H9 (cell line): ENCODE data around the gene PANK2. TPM values are rescaled to one million over a fixed set of nuclear protein-coding genes. Genes with fewer than 3 reads are reported as not detected.

ENCODE experiments used
- DNase-seq: peaks from one replicate; pipeline ENCODE4 v3.0.0-alpha.2; 2017
- H2AFZ ChIP-seq: one replicate; pipeline ENCODE4 v1.6.1; 2013; ENCODE audit warnings: mild to moderate bottlenecking, low read length, control low read depth, moderate library complexity
- H2AK5ac ChIP-seq: 2 replicates; pipeline ENCODE4 v1.6.1; 2013; ENCODE audit warnings: low read length, control low read depth, mixed read lengths; ENCODE audit not compliant: insufficient read length
- H2BK120ac ChIP-seq: one replicate; pipeline ENCODE4 v1.6.1; 2013; ENCODE audit warnings: low read depth, mild to moderate bottlenecking, low read length, control low read depth, inconsistent platforms; ENCODE audit not compliant: poor library complexity, severe bottlenecking
- H2BK12ac ChIP-seq: 2 replicates; pipeline ENCODE4 v1.6.1; 2013; ENCODE audit warnings: low read length, control low read depth, mixed read lengths, low read depth; ENCODE audit not compliant: insufficient read length
- H2BK15ac ChIP-seq: 2 replicates; pipeline ENCODE4 v1.6.1; 2013; ENCODE audit warnings: low read depth, low read length, control low read depth
- H2BK20ac ChIP-seq: one replicate; pipeline ENCODE4 v1.6.1; 2013; ENCODE audit warnings: low read depth, mild to moderate bottlenecking, low read length, control low read depth, inconsistent platforms; ENCODE audit not compliant: poor library complexity, severe bottlenecking
- H2BK5ac ChIP-seq: 2 replicates; pipeline ENCODE4 v1.6.1; 2013; ENCODE audit warnings: low read length, control low read depth, mixed read lengths; ENCODE audit not compliant: insufficient read length
- H3K14ac ChIP-seq: 2 replicates; pipeline ENCODE4 v1.6.1; 2013; ENCODE audit warnings: low read length, control low read depth; ENCODE audit not compliant: insufficient read depth
- H3K18ac ChIP-seq: 2 replicates; pipeline ENCODE4 v1.6.1; 2013; ENCODE audit warnings: low read depth, mild to moderate bottlenecking, mixed read lengths, low read length, control low read depth; ENCODE audit not compliant: insufficient read length
- H3K23ac ChIP-seq: 2 replicates; pipeline ENCODE4 v1.6.1; 2013; ENCODE audit warnings: low read length, control low read depth, mixed read lengths, low read depth; ENCODE audit not compliant: insufficient read length
- H3K23me2 ChIP-seq: 2 replicates; pipeline ENCODE4 v1.6.1; 2013; ENCODE audit warnings: low read depth, mild to moderate bottlenecking, mixed read lengths, low read length, control low read depth; ENCODE audit not compliant: insufficient read length, poor library complexity, severe bottlenecking
- H3K27ac ChIP-seq: 2 replicates; pipeline ENCODE4 v1.5.1; 2013; ENCODE audit warnings: low read length, control low read depth, mixed read lengths, low read depth; ENCODE audit not compliant: insufficient read length
- H3K27me3 ChIP-seq: 2 replicates; pipeline ENCODE4 v1.6.1; 2013; ENCODE audit warnings: low read length, control low read depth, inconsistent platforms; ENCODE audit not compliant: insufficient read depth
- H3K4ac ChIP-seq: 2 replicates; pipeline ENCODE4 v1.6.1; 2013; ENCODE audit warnings: low read depth, mild to moderate bottlenecking, control low read depth, inconsistent platforms, low read length, moderate library complexity
- H3K4me1 ChIP-seq: 2 replicates; pipeline ENCODE4 v1.6.1; 2013; ENCODE audit warnings: low read length, control low read depth, inconsistent platforms; ENCODE audit not compliant: insufficient read depth
- H3K4me2 ChIP-seq: 2 replicates; pipeline ENCODE4 v1.6.1; 2013; ENCODE audit warnings: low read length, control low read depth, mixed read lengths; ENCODE audit not compliant: insufficient read length, insufficient read depth
- H3K56ac ChIP-seq: 2 replicates; pipeline ENCODE4 v1.6.1; 2013; ENCODE audit warnings: low read depth, mild to moderate bottlenecking, mixed read lengths, low read length, control low read depth; ENCODE audit not compliant: insufficient read length
- H3K79me1 ChIP-seq: 2 replicates; pipeline ENCODE4 v1.6.1; 2013; ENCODE audit warnings: low read depth, mild to moderate bottlenecking, moderate library complexity, low read length, control low read depth, inconsistent platforms; ENCODE audit not compliant: insufficient read depth, poor library complexity, severe bottlenecking
- H3K79me2 ChIP-seq: 2 replicates; pipeline ENCODE4 v1.6.1; 2013; ENCODE audit warnings: low read length, control low read depth, inconsistent platforms; ENCODE audit not compliant: insufficient read depth
- H3K9ac ChIP-seq: 2 replicates; pipeline ENCODE4 v1.6.1; 2013; ENCODE audit warnings: low read length, control low read depth, mixed read lengths; ENCODE audit not compliant: insufficient read length; ENCODE audit errors: extremely low read depth
- H3K9me3 ChIP-seq: one replicate; pipeline ENCODE4 v1.6.1; 2013; ENCODE audit warnings: low read depth, low read length, inconsistent platforms; ENCODE audit not compliant: control insufficient read depth
- H3T11ph ChIP-seq: one replicate; pipeline ENCODE4 v1.6.1; 2013; ENCODE audit warnings: mild to moderate bottlenecking, low read length, control low read depth, inconsistent platforms
- H4K20me1 ChIP-seq: one replicate; pipeline ENCODE4 v1.6.1; 2013; ENCODE audit not compliant: control insufficient read depth, insufficient read length, insufficient read depth
- H4K5ac ChIP-seq: 2 replicates; pipeline ENCODE4 v1.6.1; 2013; ENCODE audit warnings: low read depth, mild to moderate bottlenecking, mixed read lengths, low read length, control low read depth; ENCODE audit not compliant: insufficient read length
- H4K8ac ChIP-seq: replicated peaks from 2 replicates; pipeline ENCODE4 v1.6.1; 2013; ENCODE audit warnings: low read length, control low read depth, mixed read lengths, low read depth; ENCODE audit not compliant: insufficient read length
- H4K91ac ChIP-seq: 2 replicates; pipeline ENCODE4 v1.6.1; 2013; ENCODE audit warnings: low read depth, mild to moderate bottlenecking, moderate library complexity, mixed read lengths, low read length, control low read depth; ENCODE audit not compliant: insufficient read length
- H3K27ac Mint-ChIP-seq, 3 experiments: 2 replicates in 2 of 3; 3 replicates in 1 of 3; pipeline ENCODE4 v1.8.0; 2020 to 2021; ENCODE audit warnings: mixed read lengths in 3 of 3, mild to moderate bottlenecking in 1 of 3, moderate library complexity in 1 of 3
- H3K27me3 Mint-ChIP-seq: 2 replicates; pipeline ENCODE4 v1.8.0; 2021; ENCODE audit warnings: low read depth, mild to moderate bottlenecking, moderate library complexity, mixed read lengths
- H3K36me3 Mint-ChIP-seq, 3 experiments: 2 replicates in 2 of 3; 3 replicates in 1 of 3; pipeline ENCODE4 v1.8.0; 2020 to 2021; ENCODE audit warnings: low read depth in 3 of 3, mixed read lengths in 3 of 3; ENCODE audit not compliant: insufficient read depth in 1 of 3
- H3K4me1 Mint-ChIP-seq, 2 experiments: 2 replicates each; pipeline ENCODE4 v1.8.0; 2020; ENCODE audit warnings: mixed read lengths in 2 of 2
- H3K4me3 Mint-ChIP-seq, 2 experiments: 2 replicates in 1 of 2; 3 replicates in 1 of 2; pipeline ENCODE4 v1.8.0; 2020 to 2021; ENCODE audit warnings: mild to moderate bottlenecking in 2 of 2, mixed read lengths in 2 of 2, moderate library complexity in 1 of 2
- H3K9me3 Mint-ChIP-seq, 2 experiments: 2 replicates in 1 of 2; 3 replicates in 1 of 2; pipeline ENCODE4 v1.8.0; 2020; ENCODE audit warnings: mild to moderate bottlenecking in 2 of 2, mixed read lengths in 2 of 2, moderate library complexity in 1 of 2
- CTCF ChIP-seq: fragments of 200-600 bp; sonication (generic); conservative IDR thresholded peaks from 3 replicates; pipeline ENCODE4 v1.8.0; 2021; ENCODE audit warnings: antibody characterized with exemption, mild to moderate bottlenecking
- WGBS: extraction: QIAGEN DNeasy Blood & Tissue Kit; methylation state at CpG from one replicate; pipeline ENCODE4 v1.1.7; 2013; ENCODE audit warnings: missing lambda C conversion rate, low lambda C conversion rate, mixed read lengths; ENCODE audit not compliant: insufficient read length; ENCODE audit errors: extremely low coverage; 5-methylcytosine and 5-hydroxymethylcytosine counted together
- total RNA-seq: library from RNA; stranded (reverse); gene quantifications from 2 replicates; pipeline ENCODE4 v1.2.1, GENCODE V29; 2021

PANK2 gene
- total RNA-seq, 1 experiment from 2014 or later = 65.4 TPM

DNA sequence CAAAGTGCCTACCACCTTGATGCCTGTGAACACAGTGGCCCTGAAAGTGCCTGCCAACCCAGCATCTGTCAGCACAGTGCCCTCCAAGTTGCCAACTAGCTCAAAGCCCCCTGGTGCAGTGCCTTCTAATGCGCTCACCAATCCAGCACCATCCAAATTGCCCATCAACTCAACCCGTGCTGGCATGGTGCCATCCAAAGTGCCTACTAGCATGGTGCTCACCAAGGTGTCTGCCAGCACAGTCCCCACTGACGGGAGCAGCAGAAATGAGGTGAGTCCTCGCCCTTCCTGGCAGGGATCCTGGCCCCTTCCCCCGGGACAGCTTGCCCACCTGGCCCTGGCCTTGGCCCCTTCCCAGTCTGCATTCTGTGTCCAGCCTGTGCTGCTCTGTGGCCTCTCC lies 24.7 kb upstream of the PANK2 start:
- no peaks in the 10 kb centered on the region for H3K23me2 ChIP-seq
- no peak overlapping the region for H3K23ac ChIP-seq
- no peak overlapping the region for H4K8ac ChIP-seq
- H3K27me3 Mint-ChIP-seq = no peaks in the 10 kb centered on the region; the same call in 1 of the 2 replicates
- no peaks in the 10 kb centered on the region for H3K79me2 ChIP-seq
- H3K9ac ChIP-seq = no peak overlapping the region
- no peak overlapping the region for H2BK12ac ChIP-seq
- H2AK5ac ChIP-seq = no peak overlapping the region
- no peak overlapping the region for H4K5ac ChIP-seq
- no peak overlapping the region for H2BK20ac ChIP-seq
- no peak overlapping the region for H4K91ac ChIP-seq
- no peak overlapping the region for H3T11ph ChIP-seq
- TF ChIP-seq CTCF = no peak
- H3K9me3 ChIP-seq = no peaks in the 10 kb centered on the region
- no peaks in the 10 kb centered on the region for H3K4me1 Mint-ChIP-seq
- no peak overlapping the region for H3K4me3 Mint-ChIP-seq
- no peak overlapping the region for H2BK15ac ChIP-seq
- H3K27me3 ChIP-seq = no peaks in the 10 kb centered on the region
- WGBS = no CpG with 5 or more reads among the region's 5 CpGs
- H3K4me1 ChIP-seq = no peaks in the 10 kb centered on the region
- no peak overlapping the region for H2AFZ ChIP-seq
- no peak overlapping the region for H3K27ac ChIP-seq
- no peaks in the 10 kb centered on the region for H3K79me1 ChIP-seq
- H3K36me3 Mint-ChIP-seq = peaks cover 30 to 65% (median 46%) of the 10 kb centered on the region in 3 experiments
- no peak overlapping the region for H2BK5ac ChIP-seq
- H2BK120ac ChIP-seq = no peak overlapping the region
- H3K4ac ChIP-seq = no peak overlapping the region
- no peaks in the 10 kb centered on the region for H4K20me1 ChIP-seq
- no peak overlapping the region for H3K56ac ChIP-seq
- no peak overlapping the region for H3K27ac Mint-ChIP-seq
- H3K4me2 ChIP-seq = no peak overlapping the region
- H3K14ac ChIP-seq = no peak overlapping the region
- no peak for DNase-seq
- no peak overlapping the region for H3K18ac ChIP-seq
- peaks cover 0 to 4% of the 10 kb centered on the region in 2 experiments; a peak in 3 of 5 replicates for H3K9me3 Mint-ChIP-seq
